Measurements from ENCODE around the gene SEMA4D.

The SEMA4D gene

DNA sequence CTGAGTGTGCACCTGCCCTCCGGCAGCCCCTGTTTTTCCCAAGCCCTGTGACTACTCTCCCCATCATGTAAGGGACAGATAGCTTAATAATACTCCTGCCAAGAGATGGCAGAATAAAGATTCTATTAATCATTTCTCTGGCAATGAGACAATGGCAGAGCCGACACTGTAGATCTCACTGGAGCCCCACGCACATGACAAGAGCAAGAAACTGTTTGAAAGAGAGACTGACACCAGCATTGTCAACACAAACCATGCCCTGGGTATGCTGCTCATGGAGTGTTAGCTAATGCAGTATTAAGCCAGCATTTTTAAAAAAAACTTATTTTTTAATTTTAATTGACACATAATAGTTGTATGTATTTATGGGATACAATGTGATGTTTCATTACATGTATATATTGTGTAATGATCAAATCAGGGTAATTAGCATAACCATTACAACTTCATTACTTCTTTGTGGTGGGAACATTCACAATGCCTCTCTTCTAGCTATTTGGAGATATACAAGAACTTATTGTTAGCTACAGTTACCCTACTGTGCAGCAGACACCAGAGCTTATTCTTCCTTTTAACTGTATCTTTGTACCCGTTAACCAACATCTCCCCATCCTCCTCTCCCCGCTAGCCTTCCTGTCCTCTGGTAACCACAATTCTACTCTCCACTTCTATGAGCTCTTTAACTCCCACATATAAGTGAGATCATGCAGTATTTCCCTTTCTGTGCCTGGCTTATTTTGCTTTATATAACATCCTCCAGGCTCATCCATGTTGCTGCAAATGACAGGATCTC, 31.5 kb upstream of the SEMA4D start:
- H3K4me3 ChIP-seq (ENCODE audit: control insufficient read depth, low read depth, low read length), result no peak overlapping the region
- no peak for DNase-seq (ENCODE audit: low read depth)
- TF ChIP-seq, protein P1, sequence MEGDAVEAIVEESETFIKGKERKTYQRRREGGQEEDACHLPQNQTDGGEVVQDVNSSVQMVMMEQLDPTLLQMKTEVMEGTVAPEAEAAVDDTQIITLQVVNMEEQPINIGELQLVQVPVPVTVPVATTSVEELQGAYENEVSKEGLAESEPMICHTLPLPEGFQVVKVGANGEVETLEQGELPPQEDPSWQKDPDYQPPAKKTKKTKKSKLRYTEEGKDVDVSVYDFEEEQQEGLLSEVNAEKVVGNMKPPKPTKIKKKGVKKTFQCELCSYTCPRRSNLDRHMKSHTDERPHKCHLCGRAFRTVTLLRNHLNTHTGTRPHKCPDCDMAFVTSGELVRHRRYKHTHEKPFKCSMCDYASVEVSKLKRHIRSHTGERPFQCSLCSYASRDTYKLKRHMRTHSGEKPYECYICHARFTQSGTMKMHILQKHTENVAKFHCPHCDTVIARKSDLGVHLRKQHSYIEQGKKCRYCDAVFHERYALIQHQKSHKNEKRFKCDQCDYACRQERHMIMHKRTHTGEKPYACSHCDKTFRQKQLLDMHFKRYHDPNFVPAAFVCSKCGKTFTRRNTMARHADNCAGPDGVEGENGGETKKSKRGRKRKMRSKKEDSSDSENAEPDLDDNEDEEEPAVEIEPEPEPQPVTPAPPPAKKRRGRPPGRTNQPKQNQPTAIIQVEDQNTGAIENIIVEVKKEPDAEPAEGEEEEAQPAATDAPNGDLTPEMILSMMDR (conservative IDR thresholded peaks at IDR 0.05; ENCODE audit: control insufficient read depth, insufficient read depth, low read depth, low read length), result no peak

DNA sequence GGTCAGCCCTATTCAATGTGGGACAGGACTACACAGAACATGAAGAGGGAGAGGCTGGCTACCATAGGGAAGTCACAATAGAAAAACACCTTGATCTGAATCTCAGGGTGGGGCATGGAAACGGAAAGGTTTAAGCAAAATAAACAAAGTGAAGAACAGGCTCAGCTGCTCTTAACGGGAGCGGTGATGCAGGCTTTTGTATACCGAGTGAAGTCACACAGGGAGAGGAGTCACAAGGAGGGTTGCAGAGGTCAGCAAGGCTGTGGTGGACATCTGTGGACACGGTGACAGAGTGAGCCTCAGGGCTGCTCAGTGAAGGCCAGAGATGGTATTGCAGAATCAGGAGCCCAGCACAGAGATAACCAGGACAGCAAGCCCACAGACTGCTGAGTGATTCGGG, 30.6 kb upstream of the SEMA4D start:
- no peak for DNase-seq (ENCODE audit: low read depth)
- TF ChIP-seq, protein P1 (conservative IDR thresholded peaks at IDR 0.05; ENCODE audit: control insufficient read depth, insufficient read depth, low read depth, low read length), result no peak
- H3K4me3 ChIP-seq (ENCODE audit: control insufficient read depth, low read depth, low read length), result no peak overlapping the region

DNA sequence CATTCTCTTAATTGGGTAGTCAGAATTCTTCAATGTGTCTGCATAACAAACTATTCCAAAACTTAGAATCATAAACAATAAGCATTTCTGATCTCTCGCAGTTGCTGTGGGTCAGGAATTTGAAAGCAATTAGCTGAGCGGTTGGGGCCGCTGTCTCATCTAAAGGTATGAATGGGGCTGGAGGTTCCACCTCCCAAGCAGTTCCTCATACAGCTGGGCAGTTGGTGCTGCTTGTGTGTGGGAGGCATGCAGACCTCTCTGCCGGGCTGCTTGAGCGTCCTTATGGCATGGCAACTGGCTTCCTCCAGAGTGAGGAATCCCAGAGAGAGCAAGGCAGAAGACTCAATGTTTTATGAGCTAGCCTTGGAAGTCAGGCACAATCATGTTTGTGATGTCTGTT, 30.2 kb upstream of the SEMA4D start:
- TF ChIP-seq, protein P1 (conservative IDR thresholded peaks at IDR 0.05; ENCODE audit: control insufficient read depth, insufficient read depth, low read depth, low read length), result no peak
- DNase-seq (ENCODE audit: low read depth), result no peak
- H3K4me3 ChIP-seq (ENCODE audit: control insufficient read depth, low read depth, low read length), result no peak overlapping the region

DNA sequence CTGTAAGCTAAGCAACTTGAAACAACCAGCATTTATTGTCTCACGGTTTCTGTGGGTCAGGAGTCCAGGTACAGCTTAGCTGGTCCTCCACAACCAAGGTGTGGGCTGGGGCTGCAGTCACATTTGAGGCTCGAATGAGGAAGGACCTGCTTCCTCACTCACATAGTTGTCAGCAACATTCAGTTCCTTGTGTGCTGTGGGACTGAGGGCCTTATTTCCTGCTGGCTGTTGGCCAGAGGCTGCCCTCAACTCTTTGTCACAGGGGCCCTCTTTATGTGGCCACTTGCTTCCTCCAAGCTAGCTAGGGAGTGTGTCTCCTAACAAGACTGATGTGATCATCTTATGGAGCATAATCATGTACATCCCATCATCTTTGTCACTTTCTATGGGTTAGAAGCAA, 29.2 kb upstream of the SEMA4D start:
- DNase-seq (ENCODE audit: low read depth), result no peak
- TF ChIP-seq, protein P1 (conservative IDR thresholded peaks at IDR 0.05; ENCODE audit: control insufficient read depth, insufficient read depth, low read depth, low read length), result no peak

DNA sequence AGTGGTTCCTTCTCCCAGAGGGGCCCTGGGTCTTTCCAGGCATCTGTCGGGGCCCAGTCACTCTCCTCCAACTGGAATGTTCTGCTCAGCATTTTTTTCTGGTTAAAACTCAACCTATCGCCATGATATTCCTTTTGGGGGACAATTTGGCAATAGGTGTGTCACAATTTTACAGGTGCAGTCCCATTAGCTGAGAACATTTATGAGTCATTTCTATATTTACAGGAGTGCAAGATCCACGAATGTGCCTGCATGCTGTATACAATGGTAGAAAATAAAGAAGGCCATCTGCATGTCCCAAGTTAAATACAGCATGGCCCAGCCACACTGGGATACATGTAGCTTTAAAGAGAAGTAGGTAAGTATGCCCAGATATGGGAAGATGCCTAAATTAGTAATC, 28.8 kb upstream of the SEMA4D start:
- DNase-seq (ENCODE audit: low read depth), result no peak
- TF ChIP-seq, protein P1 (conservative IDR thresholded peaks at IDR 0.05; ENCODE audit: control insufficient read depth, insufficient read depth, low read depth, low read length), result no peak
- H3K4me3 ChIP-seq (ENCODE audit: control insufficient read depth, low read depth, low read length), result no peak overlapping the region

More for the DNA sequence above, 29.2 kb upstream of the SEMA4D start:
- no peak overlapping the region for H3K4me3 ChIP-seq (ENCODE audit: control insufficient read depth, low read depth, low read length)

DNA sequence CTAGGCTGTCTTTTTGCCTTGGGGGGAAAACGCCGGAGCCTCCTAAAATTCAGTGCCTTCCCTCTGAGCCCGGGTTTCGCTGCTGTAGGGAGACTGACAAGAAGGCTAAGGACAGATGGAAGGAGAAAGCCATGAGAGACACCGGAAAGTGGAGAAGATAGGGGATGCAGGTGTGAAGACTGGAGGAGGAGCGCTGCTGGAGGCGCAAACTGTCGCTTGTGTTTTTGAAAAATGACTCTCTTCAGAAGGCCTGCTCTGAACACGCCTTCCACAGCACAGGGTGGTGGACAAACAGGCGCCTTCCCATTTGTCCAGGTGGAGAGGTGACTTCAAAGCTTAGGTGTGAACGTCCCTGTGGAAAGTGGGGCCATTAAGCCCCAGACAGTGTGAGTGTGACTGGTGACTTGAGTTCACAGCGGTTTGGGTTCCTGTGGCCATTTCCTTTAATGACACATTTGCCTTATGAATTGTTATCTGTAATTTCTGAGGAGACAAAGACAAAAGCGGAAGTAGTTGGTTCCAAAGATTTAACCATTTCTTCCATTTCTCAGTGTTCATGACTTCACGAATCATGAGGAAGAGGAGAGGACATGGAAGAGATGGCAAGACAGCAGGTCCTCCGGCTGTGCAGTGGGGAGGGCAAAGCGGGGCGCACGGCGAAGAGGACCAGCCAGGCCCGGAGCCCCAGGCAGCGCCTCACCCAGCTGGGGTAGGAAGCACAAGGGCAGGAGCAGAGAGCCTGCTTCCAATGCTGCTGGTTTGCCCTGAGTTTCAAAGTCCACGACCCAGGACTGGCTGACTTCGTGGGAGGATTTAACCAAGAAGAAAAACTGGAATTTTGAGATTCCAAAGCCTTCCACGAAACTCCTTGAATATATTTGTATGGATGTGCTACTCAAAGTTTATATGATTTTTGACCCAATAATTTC, 27.8 kb upstream of the SEMA4D start:
- no peak for DNase-seq (ENCODE audit: low read depth)
- TF ChIP-seq, protein P1 (conservative IDR thresholded peaks at IDR 0.05; ENCODE audit: control insufficient read depth, insufficient read depth, low read depth, low read length), result no peak

More for the DNA sequence above, 27.8 kb upstream of the SEMA4D start:
- no peak overlapping the region for H3K4me3 ChIP-seq (ENCODE audit: control insufficient read depth, low read depth, low read length)

Data from fibroblast of mammary gland (primary cell).